Upper lobe of left lung (tissue), 6 donors: ENCODE measurements around the gene TMEM218. TPM values are rescaled to one million over a fixed set of nuclear protein-coding genes. Genes with fewer than 3 reads are reported as not detected.

ENCODE experiments used
- ATAC-seq, 2 donors: fragments of 200-7000 bp; cut with Tn5 transposase; one replicate each; pipeline ENCODE4 v1.9.1; 2022; ENCODE audit warnings: mild to moderate bottlenecking in 2 of 2, moderate library complexity in 2 of 2; ENCODE audit not compliant: low FRiP score in 2 of 2
- DNase-seq, 2 donors: peaks; one replicate each; pipeline ENCODE4 v3.0.0-alpha.2; 2019 to 2020
- H3K27ac ChIP-seq, 4 donors: fragments of 200-600 bp; sonication (generic); one replicate each; pipeline ENCODE4 v1.5.1; 2016 to 2019
- H3K27me3 ChIP-seq, 4 donors: fragments of 200-600 bp; sonication (generic); one replicate each; pipeline ENCODE4 v1.5.1; 2017 to 2019
- H3K36me3 ChIP-seq, 4 donors: fragments of 200-600 bp; sonication (generic); one replicate each; pipeline ENCODE4 v1.5.1; 2016 to 2019
- H3K4me1 ChIP-seq, 4 donors: fragments of 200-600 bp; sonication (generic); one replicate each; pipeline ENCODE4 v1.5.1; 2018 to 2019
- H3K4me3 ChIP-seq, 4 donors: fragments of 200-600 bp; sonication (generic); one replicate each; pipeline ENCODE4 v1.5.1; 2017 to 2019; ENCODE audit warnings: mild to moderate bottlenecking in 2 of 4, moderate library complexity in 1 of 4
- H3K9me3 ChIP-seq, 4 donors: fragments of 200-600 bp; sonication (generic); one replicate each; pipeline ENCODE4 v1.5.1; 2018 to 2019
- CTCF ChIP-seq, 6 experiments: fragments of 450-650 bp in 4 of 6; fragments of 200-600 bp in 2 of 6; sonication (generic) in 2 of 6; IDR thresholded peaks; one replicate each; pipeline ENCODE4 v1.5.1; 2016 to 2019; ENCODE audit warnings: antibody characterized with exemption in 6 of 6
- EP300 ChIP-seq, 4 donors: sonication (generic); formaldehyde crosslinking; IDR thresholded peaks; one replicate each; pipeline ENCODE4 v1.5.1; 2017; ENCODE audit warnings: antibody characterized with exemption in 4 of 4, control low read depth in 2 of 4
- POLR2A ChIP-seq, 4 donors: fragments of 450-650 bp; IDR thresholded peaks; one replicate each; pipeline ENCODE4 v1.5.1; 2016 to 2017; ENCODE audit warnings: antibody characterized with exemption in 4 of 4, mild to moderate bottlenecking in 2 of 4
- POLR2AphosphoS5 ChIP-seq, 2 donors: sonication (generic); formaldehyde crosslinking; IDR thresholded peaks; one replicate each; pipeline ENCODE4 v1.5.1; 2017; ENCODE audit warnings: antibody characterized with exemption in 2 of 2
- WGBS, 2 donors: methylation state at CpG; one replicate each; pipeline ENCODE4 v1.1.5; 2017 to 2018; 5-methylcytosine and 5-hydroxymethylcytosine counted together
- total RNA-seq, 6 donors: library from RNA; depleted of rRNA in 4 of 6; stranded (reverse); fragments of >200 nt in 4 of 6; gene quantifications; one replicate each; pipeline versions ENCODE4 v1.1.0 to v1.2.1, GENCODE V29; 2016 to 2021
- donor health status: DM: no; HTN: no; CAD: no; lungs with moderate emphysema.
- donor health status: DM: no; HTN: yes; CAD: no; lungs with severe emphysema.

TMEM218 gene
- total RNA-seq, 6 donors from 2014 or later = 11.1 to 25.1 (median 17.3) TPM

GRCh38 chr11:125141686-125142535, 30.5 kb upstream of the TMEM218 start:
- DNase-seq (peak; percentile 34 to 79), ATAC-seq (peak; percentile 82 to 91)
- Histone ChIP-seq H3K27me3 (no peaks in the 10 kb centered on the region), H3K36me3 (no peaks in the 10 kb centered on the region), H3K4me1 (peaks cover 0 to 7% (median 6%) of the 10 kb centered on the region in 4 donors), H3K27ac (no peak overlapping the region), H3K4me3 (no peak overlapping the region), H3K9me3 (no peaks in the 10 kb centered on the region)
- peak; percentile 90 to 98 (median 94) for TF ChIP-seq CTCF (IDR thresholded peaks at IDR 0.05)
- TF ChIP-seq POLR2AphosphoS5 (IDR thresholded peaks at IDR 0.05) = no peak
- no peak for TF ChIP-seq EP300 (IDR thresholded peaks at IDR 0.05)
- WGBS, 2 donors = 20 to 35% methylated on average over 13 to 18 of the region's 18 CpGs

- H3K9me3 ChIP-seq = no peaks in the 10 kb centered on the region
- H3K36me3 ChIP-seq = no peaks in the 10 kb centered on the region
- H3K27me3 ChIP-seq = no peaks in the 10 kb centered on the region
- no peak for ATAC-seq
- H3K4me3 ChIP-seq = no peak overlapping the region
- no peak overlapping the region for H3K27ac ChIP-seq
- TF ChIP-seq POLR2A (IDR thresholded peaks at IDR 0.05) (no peak), POLR2AphosphoS5 (IDR thresholded peaks at IDR 0.05) (no peak), EP300 (IDR thresholded peaks at IDR 0.05) (no peak), CTCF (IDR thresholded peaks at IDR 0.05) (no peak)
- DNase-seq = no peak
- H3K4me1 ChIP-seq = peaks cover 0 to 7% (median 6%) of the 10 kb centered on the region in 4 donors
- WGBS, 2 donors = 65 to 69% methylated on average over 12 of the region's 12 CpGs
These were observed 29.8 kb upstream of the TMEM218 start for GRCh38 chr11:125141178-125141577.

- Histone ChIP-seq H3K9me3 (no peaks in the 10 kb centered on the region), H3K27me3 (no peaks in the 10 kb centered on the region), H3K27ac (no peak overlapping the region), H3K4me3 (no peak overlapping the region), H3K4me1 (peaks cover 0 to 7% (median 6%) of the 10 kb centered on the region in 4 donors), H3K36me3 (no peaks in the 10 kb centered on the region)
- peak in 1 of 2 donors; percentile 34 for DNase-seq
- TF ChIP-seq CTCF (IDR thresholded peaks at IDR 0.05) = no peak
- TF ChIP-seq POLR2A (IDR thresholded peaks at IDR 0.05) = no peak
- TF ChIP-seq POLR2AphosphoS5 (IDR thresholded peaks at IDR 0.05) = no peak
- no peak for TF ChIP-seq EP300 (IDR thresholded peaks at IDR 0.05)
- ATAC-seq = no peak
- 20 to 53% methylated on average over 8 of the region's 8 CpGs for WGBS, 2 donors
These were observed 28.8 kb upstream of the TMEM218 start for GRCh38 chr11:125140233-125140632.

- Histone ChIP-seq H3K4me1 (peaks cover 0 to 7% (median 6%) of the 10 kb centered on the region in 4 donors), H3K9me3 (no peaks in the 10 kb centered on the region), H3K27ac (no peak overlapping the region), H3K4me3 (no peak overlapping the region), H3K36me3 (no peaks in the 10 kb centered on the region), H3K27me3 (no peaks in the 10 kb centered on the region)
- ATAC-seq = no peak
- TF ChIP-seq POLR2A (IDR thresholded peaks at IDR 0.05) = no peak
- TF ChIP-seq POLR2AphosphoS5 (IDR thresholded peaks at IDR 0.05) = no peak
- no peak for TF ChIP-seq CTCF (IDR thresholded peaks at IDR 0.05)
- TF ChIP-seq EP300 (IDR thresholded peaks at IDR 0.05) = no peak
- WGBS, 2 donors = 69 to 76% methylated on average over 3 of the region's 3 CpGs
- no peak for DNase-seq
These were observed 28.4 kb upstream of the TMEM218 start for GRCh38 chr11:125139778-125140177.
